Measurements from ENCODE around the gene PHC2. TPM values are rescaled to one million over a fixed set of nuclear protein-coding genes. Genes with fewer than 3 reads are reported as not detected.

Gene PHC2
- total and polyA plus RNA-seq, 2 of the 13 experiments (the other 11 are each of a cell fraction or from before 2014, with no cell fraction given) = 52.5 to 84.9 TPM

DNA sequence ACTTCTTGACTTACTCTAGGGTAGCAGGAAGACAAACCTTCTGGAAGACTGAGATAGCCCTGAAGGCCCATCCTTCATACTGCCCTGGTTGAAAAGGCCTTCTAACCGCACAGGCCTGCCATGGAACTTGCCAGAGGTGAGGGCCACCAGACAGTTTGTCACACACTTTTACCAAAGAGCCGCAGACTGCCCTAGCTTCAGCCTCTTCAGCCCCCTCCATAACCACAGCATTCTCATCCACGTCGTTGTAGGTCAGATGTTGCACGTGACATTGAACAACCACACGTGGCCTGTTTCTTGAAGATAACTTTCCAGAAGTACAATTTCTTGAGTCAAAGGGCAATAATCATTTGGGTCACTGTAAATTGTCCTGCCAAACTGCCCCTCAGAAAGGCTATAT lies 155.7 kb downstream of the PHC2 start:
- intact Hi-C loops (cut with micrococcal nuclease; ENCODE audit: unreplicated experiment) = no loop called here
- H3K4me1 ChIP-seq (ENCODE audit: insufficient read depth, low read length) = peaks cover 12% of the 10 kb centered on the region
- ChIA-PET POLR2A (no interaction called here), CTCF (ENCODE audit: low intra/inter-chr PET ratio, low total read pairs) (no interaction called here)
- H4K20me1 ChIP-seq (ENCODE audit: insufficient read depth, low read length) = no peaks in the 10 kb centered on the region
- H3K36me3 ChIP-seq (replicated peaks in 1 of 2; ENCODE audit: control insufficient read depth in 1 of 2, insufficient read depth in 2 of 2, low read length in 2 of 2) = peaks cover 2 to 21% of the 10 kb centered on the region in 2 experiments; a peak in 4 of 5 replicates
- H3K27me3 ChIP-seq (ENCODE audit: control insufficient read depth in 1 of 2, insufficient read depth in 2 of 2, low read length in 2 of 2) = no peaks in the 10 kb centered on the region
- no peak overlapping the region for H3K4me2 ChIP-seq (ENCODE audit: low read depth, low read length)
- TF ChIP-seq, protein P1, sequence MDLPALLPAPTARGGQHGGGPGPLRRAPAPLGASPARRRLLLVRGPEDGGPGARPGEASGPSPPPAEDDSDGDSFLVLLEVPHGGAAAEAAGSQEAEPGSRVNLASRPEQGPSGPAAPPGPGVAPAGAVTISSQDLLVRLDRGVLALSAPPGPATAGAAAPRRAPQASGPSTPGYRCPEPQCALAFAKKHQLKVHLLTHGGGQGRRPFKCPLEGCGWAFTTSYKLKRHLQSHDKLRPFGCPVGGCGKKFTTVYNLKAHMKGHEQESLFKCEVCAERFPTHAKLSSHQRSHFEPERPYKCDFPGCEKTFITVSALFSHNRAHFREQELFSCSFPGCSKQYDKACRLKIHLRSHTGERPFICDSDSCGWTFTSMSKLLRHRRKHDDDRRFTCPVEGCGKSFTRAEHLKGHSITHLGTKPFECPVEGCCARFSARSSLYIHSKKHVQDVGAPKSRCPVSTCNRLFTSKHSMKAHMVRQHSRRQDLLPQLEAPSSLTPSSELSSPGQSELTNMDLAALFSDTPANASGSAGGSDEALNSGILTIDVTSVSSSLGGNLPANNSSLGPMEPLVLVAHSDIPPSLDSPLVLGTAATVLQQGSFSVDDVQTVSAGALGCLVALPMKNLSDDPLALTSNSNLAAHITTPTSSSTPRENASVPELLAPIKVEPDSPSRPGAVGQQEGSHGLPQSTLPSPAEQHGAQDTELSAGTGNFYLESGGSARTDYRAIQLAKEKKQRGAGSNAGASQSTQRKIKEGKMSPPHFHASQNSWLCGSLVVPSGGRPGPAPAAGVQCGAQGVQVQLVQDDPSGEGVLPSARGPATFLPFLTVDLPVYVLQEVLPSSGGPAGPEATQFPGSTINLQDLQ (CRISPR knock-in tag; IDR thresholded peaks at IDR 0.05) = no peak
- TF ChIP-seq, protein P2, sequence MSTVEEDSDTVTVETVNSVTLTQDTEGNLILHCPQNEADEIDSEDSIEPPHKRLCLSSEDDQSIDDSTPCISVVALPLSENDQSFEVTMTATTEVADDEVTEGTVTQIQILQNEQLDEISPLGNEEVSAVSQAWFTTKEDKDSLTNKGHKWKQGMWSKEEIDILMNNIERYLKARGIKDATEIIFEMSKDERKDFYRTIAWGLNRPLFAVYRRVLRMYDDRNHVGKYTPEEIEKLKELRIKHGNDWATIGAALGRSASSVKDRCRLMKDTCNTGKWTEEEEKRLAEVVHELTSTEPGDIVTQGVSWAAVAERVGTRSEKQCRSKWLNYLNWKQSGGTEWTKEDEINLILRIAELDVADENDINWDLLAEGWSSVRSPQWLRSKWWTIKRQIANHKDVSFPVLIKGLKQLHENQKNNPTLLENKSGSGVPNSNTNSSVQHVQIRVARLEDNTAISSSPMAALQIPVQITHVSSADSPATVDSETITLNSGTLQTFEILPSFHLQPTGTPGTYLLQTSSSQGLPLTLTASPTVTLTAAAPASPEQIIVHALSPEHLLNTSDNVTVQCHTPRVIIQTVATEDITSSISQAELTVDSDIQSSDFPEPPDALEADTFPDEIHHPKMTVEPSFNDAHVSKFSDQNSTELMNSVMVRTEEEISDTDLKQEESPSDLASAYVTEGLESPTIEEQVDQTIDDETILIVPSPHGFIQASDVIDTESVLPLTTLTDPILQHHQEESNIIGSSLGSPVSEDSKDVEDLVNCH (CRISPR knock-in tag; IDR thresholded peaks at IDR 0.05) = no peak
- TF ChIP-seq ZFP37 (CRISPR knock-in tag; IDR thresholded peaks at IDR 0.05; ENCODE audit: borderline replicate concordance) (no peak), PLRG1 (conservative IDR thresholded peaks at IDR 0.05) (no peak), GFI1 (CRISPR knock-in tag; IDR thresholded peaks at IDR 0.05; ENCODE audit: borderline replicate concordance) (no peak), HHEX (CRISPR knock-in tag; IDR thresholded peaks at IDR 0.05) (no peak), NR1H2 (CRISPR knock-in tag; IDR thresholded peaks at IDR 0.05; ENCODE audit: borderline replicate concordance, low read depth) (no peak), AKAP8 (CRISPR knock-in tag; IDR thresholded peaks at IDR 0.05) (no peak), ZNF138 (CRISPR knock-in tag; IDR thresholded peaks at IDR 0.05; ENCODE audit: low read depth) (no peak), SOX13 (IDR thresholded peaks at IDR 0.05) (no peak), SOX13 (CRISPR knock-in tag; conservative IDR thresholded peaks at IDR 0.05 in 1 of 2, IDR thresholded peaks at IDR 0.05 in 1 of 2) (no peak)
- no peak overlapping the region for H2AFZ ChIP-seq (ENCODE audit: low read length)
- no peaks in the 10 kb centered on the region for H3K9me3 ChIP-seq (ENCODE audit: low read length)
- no peak for ATAC-seq
- no peaks in the 10 kb centered on the region for H3K79me2 ChIP-seq (ENCODE audit: insufficient read depth, low read length)
- BruUV-seq (replicated peaks) = no TSS peak
- no peak overlapping the region for H3K4me3 ChIP-seq (replicated peaks in 1 of 3; ENCODE audit: insufficient read depth in 1 of 3, low read depth in 2 of 3, low read length in 3 of 3)
- DNase-seq (ENCODE audit: low spot score) = no peak
- no peak overlapping the region for H3K27ac ChIP-seq (ENCODE audit: extremely low read length, insufficient read depth, low read length)
- WGBS (ENCODE audit: low lambda C conversion rate) = 92% methylated on average over 5 of the region's 6 CpGs
- in situ Hi-C loops (cut with HindIII; ENCODE audit: extremely low pct_ligation_motif_present, low pct_unique_long_range_greater_than_20kb) = no loop called here
- no peak overlapping the region for H3K9ac ChIP-seq (ENCODE audit: insufficient read depth, low read depth, low read length)
- no peak for FAIRE-seq

All from HepG2 (cell line).